ENCODE measurements around the gene KANSL2. TPM values are rescaled to one million over a fixed set of nuclear protein-coding genes. Genes with fewer than 3 reads are reported as not detected.

KANSL2 gene
- total and polyA plus RNA-seq, 9 of the 15 experiments (the other 6 are each of a cell fraction or from before 2014, with no cell fraction given), result 41.1 to 89.8 (median 55.4) TPM

GRCh38 chr12:48681710-48682532, at the start of gene KANSL2 (continued):
- TF ChIP-seq ZBTB11 (CRISPR knock-in tag; IDR thresholded peaks at IDR 0.05), result no peak; a peak in 1 of 6 replicates
- no peak for TF ChIP-seq BACH1 (tag; IDR thresholded peaks at IDR 0.05)
- TF ChIP-seq, protein P1, sequence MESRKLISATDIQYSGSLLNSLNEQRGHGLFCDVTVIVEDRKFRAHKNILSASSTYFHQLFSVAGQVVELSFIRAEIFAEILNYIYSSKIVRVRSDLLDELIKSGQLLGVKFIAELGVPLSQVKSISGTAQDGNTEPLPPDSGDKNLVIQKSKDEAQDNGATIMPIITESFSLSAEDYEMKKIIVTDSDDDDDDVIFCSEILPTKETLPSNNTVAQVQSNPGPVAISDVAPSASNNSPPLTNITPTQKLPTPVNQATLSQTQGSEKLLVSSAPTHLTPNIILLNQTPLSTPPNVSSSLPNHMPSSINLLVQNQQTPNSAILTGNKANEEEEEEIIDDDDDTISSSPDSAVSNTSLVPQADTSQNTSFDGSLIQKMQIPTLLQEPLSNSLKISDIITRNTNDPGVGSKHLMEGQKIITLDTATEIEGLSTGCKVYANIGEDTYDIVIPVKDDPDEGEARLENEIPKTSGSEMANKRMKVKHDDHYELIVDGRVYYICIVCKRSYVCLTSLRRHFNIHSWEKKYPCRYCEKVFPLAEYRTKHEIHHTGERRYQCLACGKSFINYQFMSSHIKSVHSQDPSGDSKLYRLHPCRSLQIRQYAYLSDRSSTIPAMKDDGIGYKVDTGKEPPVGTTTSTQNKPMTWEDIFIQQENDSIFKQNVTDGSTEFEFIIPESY (CRISPR knock-in tag; IDR thresholded peaks at IDR 0.05), result peak; percentile 78
- no peak for TF ChIP-seq MCM7 (IDR thresholded peaks at IDR 0.05)
- TF ChIP-seq TCF7L2 (IDR thresholded peaks at IDR 0.05; ENCODE audit: low read depth, low read length), result no peak
- no peak for TF ChIP-seq RBM34 (IDR thresholded peaks at IDR 0.05; ENCODE audit: borderline replicate concordance, insufficient read depth, low read length)
- no peak for TF ChIP-seq ATF1 (CRISPR knock-in tag; IDR thresholded peaks at IDR 0.05)
- TF ChIP-seq ATF1 (tag; IDR thresholded peaks at IDR 0.05), result peak; percentile 83
- peak; percentile 36 for TF ChIP-seq SETDB1 (IDR thresholded peaks at IDR 0.05; ENCODE audit: low read length)
- peak; percentile 5 to 78; a peak in 2 of 4 replicates for TF ChIP-seq MLLT1 (IDR thresholded peaks at IDR 0.05)
- TF ChIP-seq FOS (IDR thresholded peaks at IDR 0.05; ENCODE audit: extremely low read depth, insufficient read length), result peak; percentile 96
- TF ChIP-seq ZNF444 (CRISPR knock-in tag; IDR thresholded peaks at IDR 0.05), result no peak
- TF ChIP-seq, protein P2, sequence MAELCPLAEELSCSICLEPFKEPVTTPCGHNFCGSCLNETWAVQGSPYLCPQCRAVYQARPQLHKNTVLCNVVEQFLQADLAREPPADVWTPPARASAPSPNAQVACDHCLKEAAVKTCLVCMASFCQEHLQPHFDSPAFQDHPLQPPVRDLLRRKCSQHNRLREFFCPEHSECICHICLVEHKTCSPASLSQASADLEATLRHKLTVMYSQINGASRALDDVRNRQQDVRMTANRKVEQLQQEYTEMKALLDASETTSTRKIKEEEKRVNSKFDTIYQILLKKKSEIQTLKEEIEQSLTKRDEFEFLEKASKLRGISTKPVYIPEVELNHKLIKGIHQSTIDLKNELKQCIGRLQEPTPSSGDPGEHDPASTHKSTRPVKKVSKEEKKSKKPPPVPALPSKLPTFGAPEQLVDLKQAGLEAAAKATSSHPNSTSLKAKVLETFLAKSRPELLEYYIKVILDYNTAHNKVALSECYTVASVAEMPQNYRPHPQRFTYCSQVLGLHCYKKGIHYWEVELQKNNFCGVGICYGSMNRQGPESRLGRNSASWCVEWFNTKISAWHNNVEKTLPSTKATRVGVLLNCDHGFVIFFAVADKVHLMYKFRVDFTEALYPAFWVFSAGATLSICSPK (IDR thresholded peaks at IDR 0.05; ENCODE audit: borderline replicate concordance), result no peak
- no peak for TF ChIP-seq ZNF347 (CRISPR knock-in tag; IDR thresholded peaks at IDR 0.05; ENCODE audit: low read depth)
- no peak for TF ChIP-seq MXI1 (IDR thresholded peaks at IDR 0.05; ENCODE audit: low read depth, low read length)
- no peak for TF ChIP-seq ZC3H8 (IDR thresholded peaks at IDR 0.05)
- TF ChIP-seq GABPB2 (CRISPR knock-in tag; conservative IDR thresholded peaks at IDR 0.05), result no peak
- TF ChIP-seq, protein P3, sequence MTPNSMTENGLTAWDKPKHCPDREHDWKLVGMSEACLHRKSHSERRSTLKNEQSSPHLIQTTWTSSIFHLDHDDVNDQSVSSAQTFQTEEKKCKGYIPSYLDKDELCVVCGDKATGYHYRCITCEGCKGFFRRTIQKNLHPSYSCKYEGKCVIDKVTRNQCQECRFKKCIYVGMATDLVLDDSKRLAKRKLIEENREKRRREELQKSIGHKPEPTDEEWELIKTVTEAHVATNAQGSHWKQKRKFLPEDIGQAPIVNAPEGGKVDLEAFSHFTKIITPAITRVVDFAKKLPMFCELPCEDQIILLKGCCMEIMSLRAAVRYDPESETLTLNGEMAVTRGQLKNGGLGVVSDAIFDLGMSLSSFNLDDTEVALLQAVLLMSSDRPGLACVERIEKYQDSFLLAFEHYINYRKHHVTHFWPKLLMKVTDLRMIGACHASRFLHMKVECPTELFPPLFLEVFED (CRISPR knock-in tag; conservative IDR thresholded peaks at IDR 0.05), result no peak

All from K562 (cell line).